Measurements from ENCODE around the gene TMEM170B. TPM values are rescaled to one million over a fixed set of nuclear protein-coding genes. Genes with fewer than 3 reads are reported as not detected.

Gene TMEM170B
- polyA plus RNA-seq, 1 experiment: 0.23 TPM

DNA sequence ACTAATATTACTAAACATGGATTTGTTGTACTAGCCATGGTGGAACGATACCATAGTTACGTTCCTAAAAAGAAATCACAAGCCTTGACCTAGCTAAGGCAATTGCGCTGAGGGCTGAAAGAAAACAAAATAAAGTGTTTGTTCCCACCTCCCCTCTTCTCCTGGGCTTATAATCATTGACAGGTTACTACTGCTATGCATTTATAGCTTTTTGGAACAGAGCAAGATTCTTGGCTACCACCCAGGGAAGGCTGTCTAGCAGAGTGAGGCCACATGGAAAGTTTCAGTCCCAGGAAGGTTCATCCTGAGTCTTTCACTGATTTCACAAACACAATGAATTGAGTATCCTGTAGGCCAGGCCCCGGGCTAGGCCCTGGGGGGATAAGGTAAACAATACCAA, 84.6 kb downstream of the TMEM170B start:
- no peak for DNase-seq (ENCODE audit: low read depth)
- Histone ChIP-seq H3K4me3 (ENCODE audit: low read depth, low read length) (no peak overlapping the region), H3K36me3 (ENCODE audit: control insufficient read depth, insufficient read depth, low read length) (no peaks in the 10 kb centered on the region), H3K27me3 (ENCODE audit: control insufficient read depth, insufficient read depth, low read length) (no peaks in the 10 kb centered on the region)
- ChIA-PET POLR2A (no interaction called here), CTCF (interaction anchor here (1.2 kb wide), 1 partner anchor 13 kb away, joined by 3 read pairs; no protein-coding TSS in a partner anchor)
- TF ChIP-seq, protein P1, sequence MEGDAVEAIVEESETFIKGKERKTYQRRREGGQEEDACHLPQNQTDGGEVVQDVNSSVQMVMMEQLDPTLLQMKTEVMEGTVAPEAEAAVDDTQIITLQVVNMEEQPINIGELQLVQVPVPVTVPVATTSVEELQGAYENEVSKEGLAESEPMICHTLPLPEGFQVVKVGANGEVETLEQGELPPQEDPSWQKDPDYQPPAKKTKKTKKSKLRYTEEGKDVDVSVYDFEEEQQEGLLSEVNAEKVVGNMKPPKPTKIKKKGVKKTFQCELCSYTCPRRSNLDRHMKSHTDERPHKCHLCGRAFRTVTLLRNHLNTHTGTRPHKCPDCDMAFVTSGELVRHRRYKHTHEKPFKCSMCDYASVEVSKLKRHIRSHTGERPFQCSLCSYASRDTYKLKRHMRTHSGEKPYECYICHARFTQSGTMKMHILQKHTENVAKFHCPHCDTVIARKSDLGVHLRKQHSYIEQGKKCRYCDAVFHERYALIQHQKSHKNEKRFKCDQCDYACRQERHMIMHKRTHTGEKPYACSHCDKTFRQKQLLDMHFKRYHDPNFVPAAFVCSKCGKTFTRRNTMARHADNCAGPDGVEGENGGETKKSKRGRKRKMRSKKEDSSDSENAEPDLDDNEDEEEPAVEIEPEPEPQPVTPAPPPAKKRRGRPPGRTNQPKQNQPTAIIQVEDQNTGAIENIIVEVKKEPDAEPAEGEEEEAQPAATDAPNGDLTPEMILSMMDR (IDR thresholded peaks at IDR 0.05; ENCODE audit: insufficient read depth, low read depth, low read length): no peak

DNA sequence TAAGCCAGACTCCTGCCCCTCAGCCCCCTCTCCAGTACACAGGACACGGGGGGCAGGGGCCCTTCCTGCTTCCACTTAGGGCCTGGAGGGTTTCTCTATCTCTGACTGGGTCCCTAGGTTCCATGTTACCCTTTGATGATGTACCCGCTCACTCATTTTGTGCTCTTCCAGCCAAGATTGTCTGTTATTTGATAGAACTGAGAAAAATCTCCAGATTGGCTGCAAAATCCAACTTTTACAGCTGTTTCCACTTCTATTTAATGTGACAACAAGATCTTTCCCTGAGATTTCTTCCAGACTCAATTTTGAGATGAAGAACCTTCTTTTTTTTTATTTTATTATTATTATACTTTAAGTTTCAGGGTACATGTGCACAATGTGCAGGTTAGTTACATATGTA, 85.7 kb downstream of the TMEM170B start:
- ChIA-PET POLR2A (no interaction called here), CTCF (no interaction called here)
- H3K4me3 ChIP-seq (ENCODE audit: low read depth, low read length): no peak overlapping the region
- TF ChIP-seq, protein P1 (IDR thresholded peaks at IDR 0.05; ENCODE audit: insufficient read depth, low read depth, low read length): no peak
- DNase-seq (ENCODE audit: low read depth): no peak
- H3K36me3 ChIP-seq (ENCODE audit: control insufficient read depth, insufficient read depth, low read length): no peaks in the 10 kb centered on the region
- H3K27me3 ChIP-seq (ENCODE audit: control insufficient read depth, insufficient read depth, low read length): no peaks in the 10 kb centered on the region

DNA sequence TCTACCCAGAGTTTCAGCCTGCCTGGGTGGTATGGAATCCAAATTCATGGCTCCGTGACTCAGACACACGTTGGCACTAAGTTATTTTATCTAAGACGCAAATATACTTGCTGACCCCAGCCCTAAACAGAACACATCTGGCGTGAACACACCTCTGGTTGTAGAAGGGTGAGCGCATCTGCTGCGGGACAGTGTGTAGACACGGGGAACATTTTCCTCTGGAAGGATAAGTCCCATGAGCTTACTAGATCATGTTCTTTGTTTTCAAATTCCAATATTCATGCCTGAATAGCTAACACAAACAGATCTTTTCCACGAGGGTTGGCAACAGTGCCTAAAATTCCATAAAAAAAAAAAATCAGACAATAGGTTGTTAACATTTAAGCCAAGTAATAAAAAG, 87.8 kb downstream of the TMEM170B start:
- DNase-seq (ENCODE audit: low read depth): no peak
- no peaks in the 10 kb centered on the region for H3K27me3 ChIP-seq (ENCODE audit: control insufficient read depth, insufficient read depth, low read length)
- TF ChIP-seq, protein P1 (IDR thresholded peaks at IDR 0.05; ENCODE audit: insufficient read depth, low read depth, low read length): no peak
- H3K36me3 ChIP-seq (ENCODE audit: control insufficient read depth, insufficient read depth, low read length): no peaks in the 10 kb centered on the region
- no peak overlapping the region for H3K4me3 ChIP-seq (ENCODE audit: low read depth, low read length)
- CTCF ChIA-PET: interaction anchor here (0.6 kb wide), 1 partner anchor 622 kb away, joined by 3 read pairs; no protein-coding TSS in a partner anchor
- POLR2A ChIA-PET: no interaction called here

DNA sequence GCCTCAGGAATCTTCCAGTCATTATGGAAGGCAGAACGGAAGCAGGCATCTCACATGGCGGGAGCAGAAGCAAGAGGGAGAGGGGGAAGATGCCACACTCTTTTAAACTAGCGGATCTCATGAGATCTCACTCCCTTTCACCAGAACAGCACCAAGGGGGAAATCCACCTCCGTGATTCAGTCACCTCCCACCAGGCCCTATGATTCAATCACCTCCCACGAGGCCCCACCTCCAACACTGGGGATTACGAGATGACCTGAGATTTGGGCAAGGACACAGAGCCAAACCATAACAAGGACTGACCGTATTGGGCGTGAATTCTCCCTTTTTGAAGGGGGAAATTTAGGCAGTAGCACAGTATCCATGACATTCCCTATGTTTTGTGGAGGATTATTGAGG, 88.8 kb downstream of the TMEM170B start:
- TF ChIP-seq, protein P1 (IDR thresholded peaks at IDR 0.05; ENCODE audit: insufficient read depth, low read depth, low read length): no peak
- ChIA-PET POLR2A (no interaction called here), CTCF (no interaction called here)
- no peak for DNase-seq (ENCODE audit: low read depth)
- no peaks in the 10 kb centered on the region for H3K27me3 ChIP-seq (ENCODE audit: control insufficient read depth, insufficient read depth, low read length)
- no peak overlapping the region for H3K4me3 ChIP-seq (ENCODE audit: low read depth, low read length)
- no peaks in the 10 kb centered on the region for H3K36me3 ChIP-seq (ENCODE audit: control insufficient read depth, insufficient read depth, low read length)

DNA sequence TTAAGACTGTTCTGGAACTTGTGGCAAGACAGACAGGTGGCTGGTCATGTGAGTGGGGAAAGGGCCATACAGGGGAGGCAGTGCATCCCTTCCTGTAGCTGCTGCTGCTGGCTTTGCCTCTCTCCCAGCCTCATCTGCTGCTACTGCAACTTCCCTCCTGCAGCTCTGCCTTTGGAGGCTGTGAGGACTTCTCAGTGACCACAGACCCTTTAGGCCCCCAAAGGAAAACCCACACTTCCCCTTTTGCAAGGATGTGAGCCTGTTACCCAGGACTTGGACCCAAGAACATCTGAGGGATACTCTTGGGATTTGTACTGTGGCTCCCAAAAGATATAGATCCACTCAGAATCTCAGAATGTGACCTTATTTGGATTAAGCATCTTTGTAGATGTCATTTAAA, 91.0 kb downstream of the TMEM170B start:
- H3K4me3 ChIP-seq (ENCODE audit: low read depth, low read length): no peak overlapping the region
- POLR2A ChIA-PET: no interaction called here
- TF ChIP-seq, protein P1 (IDR thresholded peaks at IDR 0.05; ENCODE audit: insufficient read depth, low read depth, low read length): no peak
- no peak for DNase-seq (ENCODE audit: low read depth)
- CTCF ChIA-PET: interaction anchor here (0.7 kb wide), 1 partner anchor 1230 kb away, joined by 3 read pairs; no protein-coding TSS in a partner anchor
- H3K27me3 ChIP-seq (ENCODE audit: control insufficient read depth, insufficient read depth, low read length): no peaks in the 10 kb centered on the region
- no peaks in the 10 kb centered on the region for H3K36me3 ChIP-seq (ENCODE audit: control insufficient read depth, insufficient read depth, low read length)

All from BJ (cell line).